Adrenal gland (tissue), 12 donors: Measurements from ENCODE around the gene JARID2. TPM values are rescaled to one million over a fixed set of nuclear protein-coding genes. Genes with fewer than 3 reads are reported as not detected.

Source experiments
- DNase-seq, 7 donors: peaks; one replicate each; pipeline ENCODE4 v3.0.0-alpha.2; 2019 to 2020
- H3K27ac ChIP-seq, 5 donors: fragments of 200-600 bp; sonication (generic) in 4 of 5; 1 replicate in 3 of 5; 2 replicates in 2 of 5; pipeline versions ENCODE4 v1.5.1 to v1.8.0; 2016 to 2020; ENCODE audit warnings: mild to moderate bottlenecking in 1 of 5
- H3K27me3 ChIP-seq: fragments of 200-600 bp; 2 replicates; pipeline ENCODE4 v1.8.0; 2021
- H3K36me3 ChIP-seq, 2 donors: fragments of 200-600 bp; replicated peaks in 1 of 2; 1 replicate in 1 of 2; 2 replicates in 1 of 2; pipeline versions ENCODE4 v1.5.1 to v1.8.0; 2018 to 2022
- H3K4me1 ChIP-seq, 2 donors: fragments of 200-600 bp; replicated peaks in 1 of 2; 1 replicate in 1 of 2; 2 replicates in 1 of 2; pipeline versions ENCODE4 v1.5.1 to v1.8.0; 2018 to 2021
- H3K4me3 ChIP-seq, 4 donors: fragments of 200-600 bp; sonication (generic) in 3 of 4; one replicate each; pipeline ENCODE4 v1.5.1; 2016 to 2018
- H3K9me3 ChIP-seq, 3 donors: fragments of 200-600 bp; sonication (generic) in 1 of 3; replicated peaks in 1 of 3; 1 replicate in 2 of 3; 2 replicates in 1 of 3; pipeline versions ENCODE4 v1.5.1 to v1.8.0; 2016 to 2021
- CTCF ChIP-seq, 6 experiments: fragments of 450-650 bp in 4 of 6; fragments of 200-600 bp in 2 of 6; sonication (generic) in 1 of 6; IDR thresholded peaks; 1 replicate in 5 of 6; 2 replicates in 1 of 6; pipeline versions ENCODE4 v1.5.1 to v1.8.0; 2016 to 2021; ENCODE audit warnings: antibody characterized with exemption in 6 of 6, mild to moderate bottlenecking in 2 of 6, moderate library complexity in 1 of 6
- POLR2A ChIP-seq, 2 donors: fragments of 450-650 bp; IDR thresholded peaks; one replicate each; pipeline ENCODE4 v1.6.1; 2017; ENCODE audit warnings: antibody characterized with exemption in 2 of 2, mild to moderate bottlenecking in 2 of 2, moderate library complexity in 1 of 2
- WGBS, 4 donors: extraction: QIAGEN DNeasy Blood & Tissue Kit in 2 of 4; methylation state at CpG; one replicate each; pipeline versions ENCODE4 v1.1.5 to v1.1.7; 2013 to 2017; 5-methylcytosine and 5-hydroxymethylcytosine counted together
- intact Hi-C, 2 donors: fragments of 100-400 bp; cut with DNase I; formaldehyde crosslinking; loops; one replicate each; pipeline versions ENCODE4 v1.14.1 to v1.15.0; 2022 to 2023
- polyA plus RNA-seq, 3 donors: library from polyadenylated mRNA; stranded (reverse); fragments of 200-250 nt in 2 of 3; fragments of 350-450 nt in 1 of 3; fragmentation: Illumina TruSeq in 1 of 3; extraction: RNeasy Lipid Tissue Mini Kit (QIAGEN cat#74804) in 1 of 3; gene quantifications; one replicate each; pipeline ENCODE4 v1.2.3, GENCODE V29; 2013 to 2014
- total RNA-seq, 9 donors: library from RNA; depleted of rRNA in 4 of 9; stranded (reverse); fragments of >200 nt in 4 of 9; fragments of 120-200 nt in 1 of 9; fragmentation: NEBNext Ultra II Directional in 1 of 9; extraction: Animal tissue kit (Norgen Biotek cat#: 25700) in 1 of 9; gene quantifications; one replicate each; pipeline versions ENCODE4 v1.1.0 to v1.2.4, GENCODE V29; 2013 to 2023
- donor health status: healthy with polysubstance abuse.
- donor health status: Bipolar disorder and iron deficiency.
- donor health status: DM: yes; HTN: yes; CAD: no.
- donor health status: DM: no; HTN: no; CAD: no.
- donor health status: DM: no; HTN: no; CAD: no.
- donor health status: DM: yes; HTN: yes; CAD: no.

The JARID2 gene
- total and polyA plus RNA-seq, 12 donors, result 3.0 to 13.6 (median 8.2) TPM

GRCh38 chr6:15253203-15254022, 7.5 kb downstream of the JARID2 start:
- Histone ChIP-seq H3K9me3 (no peaks in the 10 kb centered on the region), H3K27me3 (no peaks in the 10 kb centered on the region), H3K4me3 (no peak overlapping the region), H3K36me3 (no peaks in the 10 kb centered on the region), H3K27ac (no peak overlapping the region), H3K4me1 (peaks cover 11 to 54% of the 10 kb centered on the region in 2 donors)
- WGBS, 4 donors, result 74 to 80% (median 76%) methylated on average over 14 of the region's 14 CpGs
- no peak for TF ChIP-seq POLR2A (IDR thresholded peaks at IDR 0.05)
- TF ChIP-seq CTCF (IDR thresholded peaks at IDR 0.05), result no peak
- intact Hi-C loops, result loop anchor here in 1 of 2 donors (10.0 kb wide), 1 partner anchor 231 kb away; no protein-coding TSS in a partner anchor
- DNase-seq, result no peak

- intact Hi-C loops, result loop anchor here in 1 of 2 donors (10.0 kb wide), 1 partner anchor 230 kb away; no protein-coding TSS in a partner anchor
- WGBS, 4 donors, result 85 to 90% (median 86%) methylated on average over 13 to 14 of the region's 14 CpGs
- DNase-seq, result no peak
- H3K27me3 ChIP-seq, result no peaks in the 10 kb centered on the region
- H3K4me3 ChIP-seq, result no peak overlapping the region
- H3K27ac ChIP-seq, result peak overlapping the region in 1 of 5 donors; percentile 1
- no peaks in the 10 kb centered on the region for H3K9me3 ChIP-seq
- peaks cover 19 to 56% of the 10 kb centered on the region in 2 donors for H3K4me1 ChIP-seq
- TF ChIP-seq POLR2A (IDR thresholded peaks at IDR 0.05) (no peak), CTCF (IDR thresholded peaks at IDR 0.05) (no peak)
- H3K36me3 ChIP-seq, result no peaks in the 10 kb centered on the region
Observed at GRCh38 chr6:15254070-15254975, 8.5 kb downstream of the JARID2 start.

- TF ChIP-seq POLR2A (IDR thresholded peaks at IDR 0.05) (no peak), CTCF (IDR thresholded peaks at IDR 0.05) (no peak)
- Histone ChIP-seq H3K9me3 (no peaks in the 10 kb centered on the region), H3K27ac (peak overlapping the region in 2 of 5 donors; percentile 65 to 72), H3K4me1 (peaks cover 22 to 54% of the 10 kb centered on the region in 2 donors), H3K4me3 (no peak overlapping the region), H3K36me3 (no peaks in the 10 kb centered on the region), H3K27me3 (no peaks in the 10 kb centered on the region)
- 75 to 87% (median 81%) methylated on average over 1 of the region's 1 CpG for WGBS, 4 donors
- intact Hi-C loops, result loop anchor here in 1 of 2 donors (10.0 kb wide), 1 partner anchor 229 kb away; no protein-coding TSS in a partner anchor
- no peak for DNase-seq
Observed at GRCh38 chr6:15255481-15255880, 9.6 kb downstream of the JARID2 start.
